ENCODE measurements around the gene OR5K2. TPM values are rescaled to one million over a fixed set of nuclear protein-coding genes. Genes with fewer than 3 reads are reported as not detected.

The OR5K2 gene
- total RNA-seq, 2 experiments from 2014 or later = not detected

DNA sequence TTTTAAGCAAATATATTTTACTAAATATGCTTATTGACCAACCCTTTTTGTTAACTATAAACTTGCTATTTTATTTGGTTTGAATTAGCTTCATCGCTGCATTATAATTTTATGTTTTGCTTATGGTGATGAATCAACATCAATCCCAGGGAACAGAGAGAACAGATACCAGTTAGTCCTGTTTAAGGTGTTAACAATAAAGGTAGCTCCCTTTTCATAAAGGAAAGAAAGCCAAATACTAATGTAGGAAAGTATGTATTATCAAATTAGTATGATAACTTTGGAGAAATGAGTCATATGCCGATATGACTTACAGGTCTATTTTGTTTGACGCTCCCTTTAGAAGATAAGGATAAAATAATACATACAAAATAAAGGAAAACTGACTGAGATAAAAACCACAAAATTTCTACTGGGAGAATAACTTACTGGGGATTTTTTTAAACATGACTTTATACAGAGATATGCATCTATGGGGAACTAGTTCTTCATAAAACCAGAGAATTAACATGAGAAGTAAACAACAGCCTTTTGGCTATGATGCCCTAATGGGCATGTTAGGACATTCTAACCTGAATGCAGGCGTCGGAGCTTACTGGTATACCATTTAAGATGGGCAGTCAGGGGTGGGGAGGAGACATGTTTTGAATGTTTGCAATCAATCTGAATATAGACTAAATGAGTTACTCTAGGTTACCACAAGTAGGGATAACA, 4.5 kb downstream of the OR5K2 start:
- TF ChIP-seq, protein P1, sequence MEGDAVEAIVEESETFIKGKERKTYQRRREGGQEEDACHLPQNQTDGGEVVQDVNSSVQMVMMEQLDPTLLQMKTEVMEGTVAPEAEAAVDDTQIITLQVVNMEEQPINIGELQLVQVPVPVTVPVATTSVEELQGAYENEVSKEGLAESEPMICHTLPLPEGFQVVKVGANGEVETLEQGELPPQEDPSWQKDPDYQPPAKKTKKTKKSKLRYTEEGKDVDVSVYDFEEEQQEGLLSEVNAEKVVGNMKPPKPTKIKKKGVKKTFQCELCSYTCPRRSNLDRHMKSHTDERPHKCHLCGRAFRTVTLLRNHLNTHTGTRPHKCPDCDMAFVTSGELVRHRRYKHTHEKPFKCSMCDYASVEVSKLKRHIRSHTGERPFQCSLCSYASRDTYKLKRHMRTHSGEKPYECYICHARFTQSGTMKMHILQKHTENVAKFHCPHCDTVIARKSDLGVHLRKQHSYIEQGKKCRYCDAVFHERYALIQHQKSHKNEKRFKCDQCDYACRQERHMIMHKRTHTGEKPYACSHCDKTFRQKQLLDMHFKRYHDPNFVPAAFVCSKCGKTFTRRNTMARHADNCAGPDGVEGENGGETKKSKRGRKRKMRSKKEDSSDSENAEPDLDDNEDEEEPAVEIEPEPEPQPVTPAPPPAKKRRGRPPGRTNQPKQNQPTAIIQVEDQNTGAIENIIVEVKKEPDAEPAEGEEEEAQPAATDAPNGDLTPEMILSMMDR (IDR thresholded peaks at IDR 0.05) = no peak
- ATAC-seq (ENCODE audit: poor library complexity) (no peak), DNase-seq (no peak)
- Mint-ChIP-seq H3K4me3 (no peak overlapping the region), H3K9me3 (no peaks in the 10 kb centered on the region), H3K27me3 (no peaks in the 10 kb centered on the region), H3K36me3 (ENCODE audit: low read depth) (peaks cover 11% of the 10 kb centered on the region), H3K27ac (no peak overlapping the region), H3K4me1 (ENCODE audit: low read depth) (no peaks in the 10 kb centered on the region)
- Histone ChIP-seq H3K27ac (ENCODE audit: low read depth in 1 of 2, low read length in 2 of 2) (no peak overlapping the region), H3K4me3 (ENCODE audit: low read length) (no peak overlapping the region), H3K9me3 (ENCODE audit: control insufficient read depth in 1 of 2, insufficient read depth in 1 of 2, low read length in 2 of 2) (no peaks in the 10 kb centered on the region), H3K27me3 (ENCODE audit: control insufficient read depth in 1 of 2, insufficient read depth in 2 of 2, low read length in 2 of 2) (no peaks in the 10 kb centered on the region), H3K36me3 (ENCODE audit: insufficient read depth, low read length) (no peaks in the 10 kb centered on the region), H3K4me1 (ENCODE audit: insufficient read depth, low read length) (no peaks in the 10 kb centered on the region)
- intact Hi-C loops (cut with DNase I, micrococcal nuclease) = no loop called here
- ChIA-PET CTCF (interaction anchor here (0.7 to 1.1 kb wide), 2 partner anchors 9 to 63 kb away, joined by 3 read pairs; no protein-coding TSS in a partner anchor), POLR2A (no interaction called here)

GRCh38 chr3:98504539-98504938, 7.1 kb downstream of the OR5K2 start:
- Histone ChIP-seq H3K27ac (ENCODE audit: low read depth in 1 of 2, low read length in 2 of 2) (no peak overlapping the region), H3K4me3 (ENCODE audit: low read length) (no peak overlapping the region), H3K4me1 (ENCODE audit: insufficient read depth, low read length) (peaks cover 1% of the 10 kb centered on the region), H3K36me3 (ENCODE audit: insufficient read depth, low read length) (peaks cover 7% of the 10 kb centered on the region), H3K9me3 (ENCODE audit: control insufficient read depth in 1 of 2, insufficient read depth in 1 of 2, low read length in 2 of 2) (no peaks in the 10 kb centered on the region), H3K27me3 (ENCODE audit: control insufficient read depth in 1 of 2, insufficient read depth in 2 of 2, low read length in 2 of 2) (no peaks in the 10 kb centered on the region)
- ATAC-seq (ENCODE audit: poor library complexity) = no peak
- peaks cover 6% of the 10 kb centered on the region for H3K4me1 Mint-ChIP-seq (ENCODE audit: low read depth)
- intact Hi-C loops (cut with DNase I, micrococcal nuclease) = no loop called here
- no peaks in the 10 kb centered on the region for H3K27me3 Mint-ChIP-seq
- no peak for DNase-seq
- TF ChIP-seq, protein P1 (IDR thresholded peaks at IDR 0.05) = no peak
- no peak overlapping the region for H3K4me3 Mint-ChIP-seq
- POLR2A ChIA-PET = no interaction called here
- H3K27ac Mint-ChIP-seq = no peak overlapping the region
- CTCF ChIA-PET = no interaction called here
- H3K36me3 Mint-ChIP-seq (ENCODE audit: low read depth) = peaks cover 22% of the 10 kb centered on the region
- no peaks in the 10 kb centered on the region for H3K9me3 Mint-ChIP-seq

DNA sequence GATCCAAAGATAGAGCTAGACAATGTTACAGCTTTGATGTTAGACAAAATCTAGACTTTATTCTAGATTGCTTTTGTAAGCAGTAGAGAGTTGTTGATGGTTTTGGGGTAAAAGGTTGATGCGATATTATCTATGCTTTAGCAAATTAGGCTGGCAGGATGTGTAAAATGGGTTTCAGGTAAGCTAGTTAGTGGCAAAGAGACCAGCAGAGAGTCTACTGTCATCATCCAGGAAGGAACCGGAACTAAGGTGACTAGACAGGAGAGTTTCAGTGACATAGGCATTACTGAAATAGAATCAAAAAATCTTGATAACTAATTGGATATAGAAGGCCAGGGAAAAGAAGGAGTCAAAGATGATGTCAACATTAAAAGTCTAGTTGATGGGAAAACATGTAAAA, 11.1 kb downstream of the OR5K2 start:
- Histone ChIP-seq H3K27ac (ENCODE audit: low read depth in 1 of 2, low read length in 2 of 2) (no peak overlapping the region), H3K9me3 (ENCODE audit: control insufficient read depth in 1 of 2, insufficient read depth in 1 of 2, low read length in 2 of 2) (no peaks in the 10 kb centered on the region), H3K36me3 (ENCODE audit: insufficient read depth, low read length) (peaks cover 35% of the 10 kb centered on the region), H3K4me1 (ENCODE audit: insufficient read depth, low read length) (peaks cover 2% of the 10 kb centered on the region), H3K4me3 (ENCODE audit: low read length) (no peak overlapping the region), H3K27me3 (ENCODE audit: control insufficient read depth in 1 of 2, insufficient read depth in 2 of 2, low read length in 2 of 2) (no peaks in the 10 kb centered on the region)
- POLR2A ChIA-PET = interaction anchor here (1.4 kb wide), 1 partner anchor 48 kb away, joined by 4 read pairs; no protein-coding TSS in a partner anchor
- peaks cover 11% of the 10 kb centered on the region for H3K4me1 Mint-ChIP-seq (ENCODE audit: low read depth)
- H3K36me3 Mint-ChIP-seq (ENCODE audit: low read depth) = peaks cover 58% of the 10 kb centered on the region
- peak overlapping the region; percentile 7 for H3K27ac Mint-ChIP-seq
- intact Hi-C loops (cut with DNase I, micrococcal nuclease) = no loop called here
- TF ChIP-seq, protein P1 (IDR thresholded peaks at IDR 0.05) = no peak
- ATAC-seq (ENCODE audit: poor library complexity) (peak; percentile 52), DNase-seq (peak in 2 of 14 experiments; percentile 30 to 36)
- no peaks in the 10 kb centered on the region for H3K27me3 Mint-ChIP-seq
- CTCF ChIA-PET = no interaction called here
- no peak overlapping the region for H3K4me3 Mint-ChIP-seq
- no peaks in the 10 kb centered on the region for H3K9me3 Mint-ChIP-seq
